ENCODE results near the gene ENDOU. TPM values are rescaled to one million over a fixed set of nuclear protein-coding genes. Genes with fewer than 3 reads are reported as not detected.

ENDOU gene
- total RNA-seq, 8 experiments from 2014 or later, result 0.11 to 3.8 (median 0.36) TPM

DNA sequence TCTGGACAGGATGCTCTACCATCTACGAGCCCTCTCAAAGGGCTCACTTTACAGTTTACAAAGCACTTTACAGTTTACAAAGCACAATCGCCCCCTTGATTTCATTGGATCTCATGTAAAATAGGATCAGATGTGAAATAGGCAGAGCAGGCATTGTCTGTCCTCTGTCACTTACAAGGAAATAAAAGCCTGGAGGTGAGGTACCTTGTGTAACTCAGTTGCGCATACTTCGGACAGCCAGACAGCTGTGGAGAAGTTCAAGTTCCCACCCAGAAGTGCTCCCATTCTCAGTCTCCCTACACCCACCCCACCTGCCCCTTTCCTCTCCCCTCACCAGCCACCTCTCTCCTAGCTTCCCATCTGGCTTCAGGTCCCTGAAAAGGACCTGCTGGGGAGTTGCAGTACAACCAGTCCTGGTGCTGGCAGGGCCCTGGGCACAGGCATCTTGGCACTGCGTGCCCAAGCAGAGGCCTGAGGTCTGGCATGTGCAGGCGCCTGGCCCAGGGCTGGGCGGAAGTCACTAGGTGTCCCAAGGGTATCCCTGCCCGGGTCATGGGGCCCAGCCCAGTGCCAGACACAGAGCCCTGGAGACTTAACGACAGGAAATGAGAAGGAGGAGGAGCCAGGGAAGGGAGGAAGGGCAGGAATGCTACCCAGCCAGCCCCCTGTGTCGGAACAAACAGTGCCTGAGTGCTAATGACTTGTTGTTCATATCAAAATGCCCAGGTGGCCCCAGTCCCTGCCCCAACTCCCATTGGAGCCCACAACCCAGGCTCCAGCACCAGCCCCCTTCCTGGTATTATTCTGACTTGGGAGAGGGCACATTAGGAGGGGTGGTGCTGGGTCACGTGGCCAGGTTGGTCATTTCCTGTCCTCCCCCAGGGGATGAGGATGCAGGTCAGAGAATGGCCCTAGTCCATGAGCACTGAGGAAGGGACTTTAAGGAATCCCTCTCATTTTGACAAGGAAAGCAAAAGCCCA lies 28.0 kb upstream of the ENDOU start:
- peaks cover 0 to 3% of the 10 kb centered on the region in 2 donors for H3K4me1 ChIP-seq (replicated peaks in 1 of 2)
- H3K4me3 ChIP-seq, result no peak overlapping the region
- peak in 4 of 8 experiments; percentile 7 to 63 (median 36) for ATAC-seq (replicated peaks in 6 of 8)
- in situ Hi-C loops (cut with MboI; ENCODE audit: low pct_unique_long_range_greater_than_20kb in 2 of 9, low sequenced_read_pairs in 9 of 9, unreplicated experiment in 9 of 9), result no loop called here
- H3K27ac ChIP-seq, result no peak overlapping the region
- WGBS, 10 experiments, result 33 to 89% (median 51%) methylated on average over 1 to 3 of the region's 11 CpGs; no CpG with 5 or more reads in 4 of the 10 experiments

DNA sequence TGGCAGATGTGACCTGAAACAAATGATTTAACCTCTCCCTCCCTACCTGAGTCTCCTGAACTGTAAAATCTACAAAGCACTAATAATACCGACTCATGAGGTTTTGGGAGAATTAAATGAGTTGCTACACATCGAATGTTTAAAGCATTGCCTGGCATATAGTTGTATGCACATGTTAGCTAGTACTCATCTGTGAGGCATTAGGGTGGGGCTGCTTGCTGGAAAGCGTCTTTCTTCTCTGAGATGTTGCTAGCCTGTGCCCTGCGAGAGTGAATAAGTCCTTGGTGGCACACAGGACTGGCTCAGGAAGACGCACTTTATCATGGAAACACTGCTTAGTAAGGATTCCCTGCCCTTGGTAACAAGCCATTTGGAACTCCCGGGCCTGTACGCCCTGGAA lies 27.3 kb upstream of the ENDOU start:
- Histone ChIP-seq H3K4me1 (replicated peaks in 1 of 2) (no peaks in the 10 kb centered on the region), H3K4me3 (no peak overlapping the region), H3K27ac (no peak overlapping the region)
- ATAC-seq (replicated peaks in 6 of 8), result peak in 3 of 8 experiments; percentile 82 to 88 (median 86)
- in situ Hi-C loops (cut with MboI; ENCODE audit: low pct_unique_long_range_greater_than_20kb in 2 of 9, low sequenced_read_pairs in 9 of 9, unreplicated experiment in 9 of 9), result no loop called here
- 0 to 100% (median 78%) methylated on average over 1 to 5 of the region's 7 CpGs; no CpG with 5 or more reads in 1 of the 10 experiments for WGBS, 10 experiments

DNA sequence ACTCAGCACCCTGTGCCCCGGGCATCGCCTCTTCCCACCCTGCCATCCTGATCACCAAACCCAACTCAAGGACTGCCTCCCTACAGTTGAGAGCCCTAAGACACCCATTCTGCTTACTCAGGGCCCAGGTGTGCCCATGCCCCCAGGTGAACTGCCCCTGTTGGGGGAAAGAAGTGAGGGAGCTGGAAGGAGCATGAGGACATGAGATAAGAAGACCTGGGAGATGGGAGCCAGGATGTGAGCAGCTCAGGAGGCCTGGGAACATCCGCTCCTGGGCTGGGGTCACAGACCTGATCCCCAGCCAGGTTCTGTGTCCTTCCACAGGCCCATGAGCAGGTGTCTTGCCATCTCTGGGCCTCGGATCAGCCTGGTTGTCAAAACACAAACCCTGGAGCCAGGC lies 26.8 kb upstream of the ENDOU start:
- WGBS, 10 experiments, result 57 to 71% methylated on average over 1 of the region's 4 CpGs; no CpG with 5 or more reads in 8 of the 10 experiments

DNA sequence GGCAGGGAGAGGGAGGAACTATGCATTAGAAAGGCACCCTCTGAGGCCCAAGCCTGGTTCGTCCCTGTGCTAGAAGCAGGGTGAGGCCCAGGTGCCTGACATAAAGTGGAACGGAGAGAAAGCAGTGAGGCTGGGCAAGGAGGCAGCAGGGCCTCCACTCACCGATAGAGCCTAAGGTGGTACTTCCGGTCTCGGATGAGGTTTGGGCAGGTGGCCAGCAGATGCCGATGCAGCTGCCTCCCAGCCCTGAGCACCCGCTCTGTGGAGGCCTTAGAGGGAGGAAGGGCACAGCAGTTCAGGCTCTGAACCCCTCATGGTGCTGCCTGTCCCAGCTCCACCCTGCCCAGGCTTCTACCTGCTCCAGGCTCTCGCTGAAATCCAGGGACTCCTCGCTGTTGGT lies 26.3 kb upstream of the ENDOU start:
- Histone ChIP-seq H3K4me3 (no peak overlapping the region), H3K4me1 (replicated peaks in 1 of 2) (no peaks in the 10 kb centered on the region), H3K27ac (no peak overlapping the region)
- ATAC-seq (replicated peaks in 6 of 8), result peak in 1 of 8 experiments; percentile 6
- in situ Hi-C loops (cut with MboI; ENCODE audit: low pct_unique_long_range_greater_than_20kb in 2 of 9, low sequenced_read_pairs in 9 of 9, unreplicated experiment in 9 of 9), result no loop called here
- WGBS, 10 experiments, result 40 to 92% (median 71%) methylated on average over 1 to 6 of the region's 9 CpGs; no CpG with 5 or more reads in 6 of the 10 experiments

More for the DNA sequence above, 26.8 kb upstream of the ENDOU start:
- H3K4me3 ChIP-seq, result no peak overlapping the region
- peak in 1 of 8 experiments; percentile 25 for ATAC-seq (replicated peaks in 6 of 8)
- H3K4me1 ChIP-seq (replicated peaks in 1 of 2), result no peaks in the 10 kb centered on the region
- in situ Hi-C loops (cut with MboI; ENCODE audit: low pct_unique_long_range_greater_than_20kb in 2 of 9, low sequenced_read_pairs in 9 of 9, unreplicated experiment in 9 of 9), result no loop called here
- H3K27ac ChIP-seq, result no peak overlapping the region

DNA sequence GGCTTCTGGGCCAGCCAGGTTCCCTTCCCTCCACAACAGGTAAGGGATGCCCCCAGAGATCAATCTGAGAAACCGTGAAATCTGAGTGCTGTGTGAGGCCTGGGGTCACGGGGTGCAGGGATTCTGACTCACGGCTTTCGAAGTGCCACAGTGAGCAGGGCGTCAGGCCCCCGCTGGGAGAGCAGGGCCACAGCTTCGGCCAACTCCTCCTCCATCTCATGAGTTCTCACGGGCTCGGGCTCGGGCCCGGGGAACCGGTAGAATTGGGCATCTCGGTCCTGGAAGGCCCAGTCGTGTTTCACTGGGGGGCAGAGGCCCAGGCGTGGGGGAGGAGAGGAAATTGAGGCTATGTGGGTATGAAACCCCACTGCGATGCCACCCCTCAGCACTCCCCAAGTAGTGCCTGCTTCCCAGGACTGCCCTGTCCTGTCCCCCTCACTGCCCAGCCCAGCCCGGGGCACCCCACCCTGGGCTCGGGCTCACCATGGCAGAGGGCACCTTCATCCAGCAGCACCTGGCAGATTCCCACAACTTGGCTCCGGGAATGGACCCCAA lies 25.7 kb upstream of the ENDOU start:
- ATAC-seq (replicated peaks in 6 of 8), result no peak
- Histone ChIP-seq H3K4me1 (replicated peaks in 1 of 2) (no peaks in the 10 kb centered on the region), H3K4me3 (no peak overlapping the region), H3K27ac (no peak overlapping the region)
- in situ Hi-C loops (cut with MboI; ENCODE audit: low pct_unique_long_range_greater_than_20kb in 2 of 9, low sequenced_read_pairs in 9 of 9, unreplicated experiment in 9 of 9), result no loop called here
- 73% methylated on average over 5 of the region's 19 CpGs; no CpG with 5 or more reads in 9 of the 10 experiments for WGBS, 10 experiments

DNA sequence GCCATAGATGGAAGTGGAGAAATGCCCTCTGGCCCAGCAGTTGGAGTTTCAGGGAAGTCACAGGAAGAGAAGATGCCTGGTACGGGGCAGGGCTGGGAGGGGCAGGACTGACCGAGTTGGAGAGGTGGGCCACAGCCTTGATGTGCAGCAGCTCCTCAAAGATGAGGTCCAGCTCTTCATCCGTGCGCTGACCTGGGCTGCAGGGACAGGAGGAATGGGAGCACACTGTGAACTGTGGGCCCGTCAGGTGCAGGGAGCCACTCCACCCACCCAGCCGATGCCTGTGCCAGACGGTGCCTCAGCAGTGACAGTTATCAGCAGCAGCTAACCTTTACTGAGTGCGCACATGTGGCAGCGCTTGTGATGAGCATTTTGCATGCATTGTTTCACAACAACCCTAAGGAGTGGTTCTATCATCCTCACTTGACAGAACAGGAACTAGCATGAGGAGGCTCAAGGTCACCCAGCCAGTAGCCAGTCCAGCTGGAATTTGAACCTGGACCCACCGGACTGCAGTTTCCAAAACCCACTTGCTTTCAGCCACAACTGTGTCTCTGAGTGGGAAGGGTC lies 25.0 kb upstream of the ENDOU start:
- 80 to 100% (median 93%) methylated on average over 1 to 4 of the region's 10 CpGs; no CpG with 5 or more reads in 3 of the 10 experiments for WGBS, 10 experiments
- Histone ChIP-seq H3K4me3 (no peak overlapping the region), H3K4me1 (replicated peaks in 1 of 2) (no peaks in the 10 kb centered on the region), H3K27ac (no peak overlapping the region)
- ATAC-seq (replicated peaks in 6 of 8), result no peak
- in situ Hi-C loops (cut with MboI; ENCODE audit: low pct_unique_long_range_greater_than_20kb in 2 of 9, low sequenced_read_pairs in 9 of 9, unreplicated experiment in 9 of 9), result no loop called here

DNA sequence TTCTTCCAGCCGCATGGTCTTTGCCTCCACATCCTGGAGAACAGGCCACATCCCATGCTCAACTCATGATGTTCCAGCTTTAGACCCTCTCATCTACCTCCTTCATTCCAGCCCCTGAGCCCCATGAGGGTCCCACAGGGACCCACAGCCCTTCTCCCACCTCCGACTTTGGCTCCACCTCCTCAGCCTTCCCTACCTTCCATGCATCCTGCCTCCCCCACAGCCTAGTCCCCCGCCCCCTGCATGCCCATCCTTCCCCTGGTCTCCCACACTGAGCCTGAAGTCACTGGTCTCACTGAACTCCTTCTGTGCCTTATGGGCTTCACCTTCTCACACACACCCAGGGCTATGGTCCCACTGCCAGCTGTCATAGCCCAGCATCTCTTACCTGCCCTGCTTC lies 23.6 kb upstream of the ENDOU start:
- H3K27ac ChIP-seq, result no peak overlapping the region
- ATAC-seq (replicated peaks in 6 of 8), result no peak
- 100% methylated on average over 1 of the region's 3 CpGs; no CpG with 5 or more reads in 9 of the 10 experiments for WGBS, 10 experiments
- no peak overlapping the region for H3K4me3 ChIP-seq
- no peaks in the 10 kb centered on the region for H3K4me1 ChIP-seq (replicated peaks in 1 of 2)
- in situ Hi-C loops (cut with MboI; ENCODE audit: low pct_unique_long_range_greater_than_20kb in 2 of 9, low sequenced_read_pairs in 9 of 9, unreplicated experiment in 9 of 9), result loop anchor here in 1 of 9 experiments (25.0 kb wide), 1 partner anchor 238 kb away; no protein-coding TSS in a partner anchor

DNA sequence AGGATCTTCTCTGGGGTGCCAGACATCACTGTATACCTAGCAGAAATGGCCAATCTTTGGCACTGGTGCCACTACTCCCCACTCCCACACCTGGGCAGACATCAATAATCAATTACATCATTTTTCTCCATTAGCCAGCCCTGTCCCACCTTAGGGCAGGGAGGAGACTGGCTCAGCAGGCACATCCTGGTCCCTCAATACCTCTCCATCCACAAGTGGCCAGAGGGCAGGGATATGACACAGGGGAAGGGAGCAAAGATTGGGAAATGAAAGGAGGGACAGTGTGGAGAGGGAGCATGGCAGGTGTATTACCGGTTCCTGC lies 23.2 kb upstream of the ENDOU start:
- in situ Hi-C loops (cut with MboI; ENCODE audit: low pct_unique_long_range_greater_than_20kb in 2 of 9, low sequenced_read_pairs in 9 of 9, unreplicated experiment in 9 of 9), result loop anchor here in 1 of 9 experiments (25.0 kb wide), 1 partner anchor 239 kb away; no protein-coding TSS in a partner anchor
- no peak for ATAC-seq (replicated peaks in 6 of 8)
- Histone ChIP-seq H3K4me3 (no peak overlapping the region), H3K27ac (no peak overlapping the region), H3K4me1 (replicated peaks in 1 of 2) (no peaks in the 10 kb centered on the region)
- 100% methylated on average over 1 of the region's 1 CpG; no CpG with 5 or more reads in 9 of the 10 experiments for WGBS, 10 experiments

DNA sequence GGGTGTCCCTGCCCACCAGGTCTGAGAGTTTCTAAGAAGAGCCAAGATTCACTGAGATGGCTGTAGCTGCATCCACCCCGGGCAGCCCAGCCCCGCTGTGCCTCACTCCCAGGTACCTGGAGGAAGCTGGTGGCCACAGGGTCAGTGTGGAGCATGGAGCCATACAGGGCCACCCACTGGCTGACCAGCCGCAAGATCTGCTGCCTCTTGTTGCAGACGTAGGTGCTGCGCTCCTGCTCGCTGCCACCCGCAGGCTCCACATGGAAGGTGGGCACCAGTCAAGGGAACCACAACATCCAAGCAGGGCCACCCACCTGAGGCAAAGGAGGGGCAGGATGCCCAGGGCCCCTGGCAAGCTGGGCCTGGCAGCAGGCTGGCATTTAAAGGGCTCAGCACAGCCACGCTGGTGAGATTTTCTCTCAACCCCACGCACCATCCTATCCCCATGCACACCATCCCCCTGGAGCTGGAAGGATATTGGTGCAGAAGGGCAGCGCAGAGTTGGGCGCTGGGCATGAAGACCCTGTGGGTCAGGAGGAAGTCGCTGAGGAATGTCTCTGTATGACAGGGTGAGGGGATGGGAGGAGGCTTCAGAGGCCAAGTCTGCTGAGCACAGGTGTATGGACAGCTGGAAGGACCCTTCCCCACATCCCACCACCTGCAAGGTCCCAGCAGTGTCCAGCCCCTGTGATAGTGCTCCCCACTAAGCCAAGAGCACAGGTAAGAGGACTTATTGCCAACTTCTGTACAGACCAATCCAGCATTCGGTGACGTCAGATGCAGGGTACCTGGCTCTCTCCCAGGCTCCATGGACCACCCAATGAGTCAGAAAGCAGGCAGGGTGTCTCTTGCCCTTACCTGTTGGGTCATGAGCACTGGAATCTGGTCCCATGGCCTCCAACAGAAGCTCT lies 22.6 kb upstream of the ENDOU start:
- WGBS, 10 experiments, result 70 to 100% (median 88%) methylated on average over 1 to 3 of the region's 14 CpGs; no CpG with 5 or more reads in 5 of the 10 experiments
- no peak for ATAC-seq (replicated peaks in 6 of 8)
- Histone ChIP-seq H3K27ac (no peak overlapping the region), H3K4me1 (replicated peaks in 1 of 2) (no peaks in the 10 kb centered on the region), H3K4me3 (no peak overlapping the region)
- in situ Hi-C loops (cut with MboI; ENCODE audit: low pct_unique_long_range_greater_than_20kb in 2 of 9, low sequenced_read_pairs in 9 of 9, unreplicated experiment in 9 of 9), result loop anchor here in 1 of 9 experiments (25.0 kb wide), 1 partner anchor 239 kb away; no protein-coding TSS in a partner anchor

DNA sequence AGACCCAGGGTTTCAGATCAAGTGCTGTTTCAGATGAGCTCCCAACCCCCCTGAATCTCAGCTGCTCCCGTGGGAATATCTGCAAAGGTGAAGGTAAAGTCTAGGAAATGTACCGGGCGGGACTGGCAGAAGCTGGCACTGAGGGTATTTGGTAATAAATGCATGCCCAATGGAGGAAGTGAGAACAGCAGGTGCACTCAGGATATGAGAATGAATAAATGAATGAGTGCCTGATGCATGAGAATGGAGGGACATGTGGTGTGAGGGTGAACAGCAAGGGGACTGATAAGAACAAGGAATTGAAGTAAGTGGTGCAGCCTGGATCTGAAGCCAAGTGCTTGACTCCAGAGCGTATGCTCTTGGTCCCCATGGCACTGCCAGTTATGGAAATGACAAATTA lies 21.8 kb upstream of the ENDOU start:
- no peak for ATAC-seq (replicated peaks in 6 of 8)
- Histone ChIP-seq H3K4me1 (replicated peaks in 1 of 2) (no peaks in the 10 kb centered on the region), H3K27ac (no peak overlapping the region), H3K4me3 (no peak overlapping the region)
- in situ Hi-C loops (cut with MboI; ENCODE audit: low pct_unique_long_range_greater_than_20kb in 2 of 9, low sequenced_read_pairs in 9 of 9, unreplicated experiment in 9 of 9), result loop anchor here in 1 of 9 experiments (25.0 kb wide), 1 partner anchor 240 kb away; no protein-coding TSS in a partner anchor
- WGBS, 10 experiments, result 40 to 100% (median 66%) methylated on average over 1 to 4 of the region's 4 CpGs; no CpG with 5 or more reads in 2 of the 10 experiments

DNA sequence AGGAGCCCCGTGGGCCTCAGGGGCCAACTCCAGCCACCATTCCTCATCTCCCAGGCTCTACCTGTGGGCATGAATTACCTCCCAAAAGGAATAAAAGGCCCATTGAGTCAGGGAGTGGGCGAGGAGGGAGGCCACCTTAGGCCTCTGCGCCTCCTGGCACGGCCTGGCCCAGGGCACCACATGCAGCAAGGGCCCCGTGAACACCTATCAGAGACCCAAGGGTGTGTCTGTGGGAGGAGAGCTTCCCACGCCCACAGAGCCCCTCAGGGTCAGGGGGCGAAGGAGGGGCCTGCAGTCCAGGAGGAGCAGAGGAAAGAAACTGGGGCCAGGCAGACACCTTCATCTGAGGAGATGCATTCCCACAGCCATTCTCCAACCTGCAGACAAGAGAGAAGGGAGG lies 21.2 kb upstream of the ENDOU start:
- ATAC-seq (replicated peaks in 6 of 8), result no peak
- Histone ChIP-seq H3K4me3 (no peak overlapping the region), H3K27ac (no peak overlapping the region), H3K4me1 (replicated peaks in 1 of 2) (peaks cover 0 to 1% of the 10 kb centered on the region in 2 donors)
- WGBS, 10 experiments, result 20 to 100% (median 67%) methylated on average over 1 of the region's 7 CpGs; no CpG with 5 or more reads in 5 of the 10 experiments
- in situ Hi-C loops (cut with MboI; ENCODE audit: low pct_unique_long_range_greater_than_20kb in 2 of 9, low sequenced_read_pairs in 9 of 9, unreplicated experiment in 9 of 9), result loop anchor here in 1 of 9 experiments (25.0 kb wide), 1 partner anchor 241 kb away; no protein-coding TSS in a partner anchor

DNA sequence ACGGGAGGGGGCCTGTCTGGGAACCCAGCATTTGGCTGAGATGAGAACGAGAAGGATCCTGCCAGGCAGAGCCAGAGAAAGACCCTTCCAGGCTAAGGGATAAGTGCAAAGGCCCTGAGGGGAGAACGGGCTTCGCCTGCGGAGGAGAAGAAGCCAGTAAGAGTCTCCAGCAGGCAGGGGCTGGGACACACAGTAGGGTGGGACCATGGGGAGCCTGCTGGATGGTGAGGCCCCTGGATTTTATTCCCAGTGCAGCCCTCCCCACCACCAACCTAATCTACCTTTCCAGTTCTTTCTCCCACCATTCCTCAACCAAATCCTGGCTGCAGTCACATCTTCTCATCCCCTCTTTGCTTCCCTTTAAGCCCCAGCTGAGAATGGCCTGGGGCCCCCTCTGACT lies 20.8 kb upstream of the ENDOU start:
- 60 to 76% (median 73%) methylated on average over 1 to 5 of the region's 5 CpGs; no CpG with 5 or more reads in 7 of the 10 experiments for WGBS, 10 experiments
- in situ Hi-C loops (cut with MboI; ENCODE audit: low pct_unique_long_range_greater_than_20kb in 2 of 9, low sequenced_read_pairs in 9 of 9, unreplicated experiment in 9 of 9), result loop anchor here in 1 of 9 experiments (25.0 kb wide), 1 partner anchor 241 kb away; no protein-coding TSS in a partner anchor

More for the DNA sequence above, 20.8 kb upstream of the ENDOU start:
- H3K4me3 ChIP-seq, result no peak overlapping the region
- H3K27ac ChIP-seq, result no peak overlapping the region
- ATAC-seq (replicated peaks in 6 of 8), result no peak
- peaks cover 3 to 6% of the 10 kb centered on the region in 2 donors for H3K4me1 ChIP-seq (replicated peaks in 1 of 2)

Data from motor neuron (in vitro differentiated cells).